ENCODE data around the gene POT1. TPM values are rescaled to one million over a fixed set of nuclear protein-coding genes. Genes with fewer than 3 reads are reported as not detected.

The POT1 gene
- total and polyA plus RNA-seq, 2 of the 4 experiments (the other 2 are of a cell fraction): 12.7 to 28.5 TPM

- dilution Hi-C loops (cut with HindIII; ENCODE audit: low sequenced_read_pairs, unreplicated experiment): no loop called here
- Histone ChIP-seq H3K27me3 (ENCODE audit: control insufficient read depth, insufficient read depth, low read length) (no peaks in the 10 kb centered on the region), H4K91ac (ENCODE audit: insufficient read depth, low read depth, low read length) (no peak overlapping the region), H3K79me1 (ENCODE audit: low read depth in 1 of 2, low read length in 2 of 2) (peaks cover 20 to 23% of the 10 kb centered on the region in 2 experiments), H3K23ac (ENCODE audit: low read depth, low read length) (no peak overlapping the region), H3K4me1 (ENCODE audit: control insufficient read depth, insufficient read depth, low read length) (no peaks in the 10 kb centered on the region), H3K4me2 (ENCODE audit: low read depth, low read length) (no peak overlapping the region), H2AK9ac (replicated peaks; ENCODE audit: low read depth, low read length, poor library complexity) (no peak overlapping the region), H2BK5ac (ENCODE audit: low read depth, low read length, poor library complexity, severe bottlenecking) (no peak overlapping the region), H4K5ac (ENCODE audit: low read depth, low read length) (no peak overlapping the region), H4K20me1 (ENCODE audit: insufficient read depth, low read length) (no peaks in the 10 kb centered on the region), H3K36me3 (ENCODE audit: control insufficient read depth, insufficient read depth, low read length) (no peaks in the 10 kb centered on the region), H3K9me3 (ENCODE audit: control insufficient read depth, insufficient read depth, low read length) (no peaks in the 10 kb centered on the region), H3K27ac (ENCODE audit: insufficient read depth, low read length) (no peak overlapping the region), H3K14ac (replicated peaks; ENCODE audit: low read depth, low read length) (no peak overlapping the region), H2BK120ac (ENCODE audit: low read depth, low read length) (no peak overlapping the region), H3K9me1 (ENCODE audit: insufficient read depth, low read length) (0 out of 2 replicates have a peak, but pooled peaks cover 3% of the 10 kb centered on the region), H3K56ac (ENCODE audit: extremely low read depth, insufficient read depth, low read length) (no peak overlapping the region), H3K4me3 (ENCODE audit: insufficient read depth, low read depth, low read length) (no peak overlapping the region), H2BK15ac (ENCODE audit: low read depth, low read length) (no peak overlapping the region), H3K9ac (ENCODE audit: low read depth, low read length) (no peak overlapping the region), H2AFZ (replicated peaks; ENCODE audit: low read length, poor library complexity) (no peak overlapping the region), H4K8ac (ENCODE audit: low read depth in 2 of 2, low read length in 2 of 2) (no peak overlapping the region), H2BK20ac (ENCODE audit: low read depth, low read length) (no peak overlapping the region), H3K18ac (ENCODE audit: low read depth, low read length) (no peak overlapping the region), H3K4ac (ENCODE audit: low read depth, low read length) (no peak overlapping the region), H2AK5ac (ENCODE audit: low read depth, low read length) (no peak overlapping the region)
- in situ Hi-C loops (cut with MboI; ENCODE audit: low sequenced_read_pairs): no loop called here
- CTCF ChIA-PET: no interaction called here
- no peak for TF ChIP-seq FOS (IDR thresholded peaks at IDR 0.05; ENCODE audit: low read depth, low read length)
- TF ChIP-seq MXI1 (IDR thresholded peaks at IDR 0.05; ENCODE audit: borderline replicate concordance, low read depth, low read length): no peak
- TF ChIP-seq MAFK (IDR thresholded peaks at IDR 0.05; ENCODE audit: low read depth, low read length): no peak
- no peak for TF ChIP-seq POLR2A (IDR thresholded peaks at IDR 0.05; ENCODE audit: low read depth, low read length)
- TF ChIP-seq CEBPB (IDR thresholded peaks at IDR 0.05; ENCODE audit: low read depth, low read length): no peak
- TF ChIP-seq USF2 (IDR thresholded peaks at IDR 0.05; ENCODE audit: low read depth, low read length): no peak
- no peak for TF ChIP-seq RAD21 (IDR thresholded peaks at IDR 0.05; ENCODE audit: low read length)
- no peak for TF ChIP-seq CHD1 (IDR thresholded peaks at IDR 0.05; ENCODE audit: low read depth, low read length)
- TF ChIP-seq NFE2L2 (IDR thresholded peaks at IDR 0.05; ENCODE audit: low read depth, low read length): no peak
- TF ChIP-seq MAZ (IDR thresholded peaks at IDR 0.05; ENCODE audit: borderline replicate concordance, low read depth, low read length): no peak
- TF ChIP-seq BHLHE40 (IDR thresholded peaks at IDR 0.05; ENCODE audit: low read depth, low read length): no peak
- no peak for TF ChIP-seq CTCF (conservative IDR thresholded peaks at IDR 0.05; ENCODE audit: low read depth, low read length)
- TF ChIP-seq RCOR1 (IDR thresholded peaks at IDR 0.05; ENCODE audit: insufficient replicate concordance, low read length): no peak
- TF ChIP-seq SMC3 (IDR thresholded peaks at IDR 0.05; ENCODE audit: low read depth, low read length): no peak
- TF ChIP-seq RFX5 (IDR thresholded peaks at IDR 0.05; ENCODE audit: low read depth, low read length): no peak
- TF ChIP-seq ELK1 (IDR thresholded peaks at IDR 0.05; ENCODE audit: borderline replicate concordance, low read depth, low read length): no peak
- ATAC-seq (ENCODE audit: low read depth) (no peak), DNase-seq (no peak)
- BruUV-seq (replicated peaks): no TSS peak
- no CpG with 5 or more reads among the region's 1 CpG for WGBS, 2 experiments (ENCODE audit: extremely low coverage in 2 of 2, insufficient read length in 1 of 2)
- intact Hi-C loops (cut with micrococcal nuclease): no loop called here
- POLR2A ChIA-PET (ENCODE audit: unreplicated experiment): no interaction called here
Observed at GRCh38 chr7:124915242-124915641, 14.4 kb downstream of the POT1 start.

All from IMR-90 (cell line).